A549 treated with GW870086 at 1 μM for 4 hours (cell line): ENCODE measurements around the gene EGF. TPM values are rescaled to one million over a fixed set of nuclear protein-coding genes. Genes with fewer than 3 reads are reported as not detected.

ENCODE experiments used
- total RNA-seq: library from RNA; stranded (reverse); fragments of 200-300 nt; extraction: Qiagen RNA extraction; gene quantifications from 5 replicates; pipeline ENCODE4 v1.2.3, GENCODE V29; 2022; ENCODE audit warnings: low read depth

The EGF gene
- total RNA-seq = 0.15 to 0.75 TPM (median 0.43 TPM) in 5 replicates

DNA sequence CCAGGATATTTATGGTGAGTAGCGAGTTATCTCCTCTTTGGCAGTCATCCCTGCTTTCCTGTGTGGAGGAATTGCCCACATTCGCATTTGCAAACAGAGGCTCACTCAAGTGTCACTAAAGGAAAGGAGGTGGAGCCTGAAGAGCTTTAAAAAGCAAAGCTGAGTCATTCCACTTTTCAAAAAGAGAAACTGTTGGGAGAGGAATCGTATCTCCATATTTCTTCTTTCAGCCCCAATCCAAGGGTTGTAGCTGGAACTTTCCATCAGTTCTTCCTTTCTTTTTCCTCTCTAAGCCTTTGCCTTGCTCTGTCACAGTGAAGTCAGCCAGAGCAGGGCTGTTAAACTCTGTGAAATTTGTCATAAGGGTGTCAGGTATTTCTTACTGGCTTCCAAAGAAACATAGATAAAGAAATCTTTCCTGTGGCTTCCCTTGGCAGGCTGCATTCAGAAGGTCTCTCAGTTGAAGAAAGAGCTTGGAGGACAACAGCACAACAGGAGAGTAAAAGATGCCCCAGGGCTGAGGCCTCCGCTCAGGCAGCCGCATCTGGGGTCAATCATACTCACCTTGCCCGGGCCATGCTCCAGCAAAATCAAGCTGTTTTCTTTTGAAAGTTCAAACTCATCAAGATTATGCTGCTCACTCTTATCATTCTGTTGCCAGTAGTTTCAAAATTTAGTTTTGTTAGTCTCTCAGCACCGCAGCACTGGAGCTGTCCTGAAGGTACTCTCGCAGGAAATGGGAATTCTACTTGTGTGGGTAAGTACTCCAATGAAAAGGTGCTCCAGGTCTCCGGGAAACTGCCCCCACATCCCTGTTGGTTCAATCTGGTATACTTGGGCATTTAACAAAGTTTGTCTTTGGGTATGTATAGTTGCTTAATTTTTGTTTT lies at the start of gene EGF:
Gene EGF, plus strand, starts transcription at position 178 of the 890 bp plus-strand sequence. Its CDS starts 453 bp downstream, at position 631.

Other genes starting within 250 kb of the EGF start
- 14.6 to 18.2 TPM (median 16.7 TPM) in 5 replicates for gene CASP6, start 209.4 kb upstream of the EGF start, total RNA-seq
- 6.8 to 15.5 TPM (median 9.9 TPM) in 5 replicates for gene PLA2G12A, start 182.8 kb upstream of the EGF start, total RNA-seq
- 0.43 to 0.82 TPM (median 0.56 TPM) in 5 replicates for gene CFI, start 110.9 kb upstream of the EGF start, total RNA-seq
- gene GAR1, start 97.1 kb upstream of the EGF start, total RNA-seq = 34.4 to 46.6 TPM (median 43.8 TPM) in 5 replicates
- gene RRH, start 84.9 kb upstream of the EGF start, total RNA-seq = 0.12 TPM in 1 of 5 replicates, not detected in the others
- 0.06 TPM in 1 of 5 replicates, not detected in the others for gene LRIT3, start 64.8 kb upstream of the EGF start, total RNA-seq